HUDEP-2 (cell line): ENCODE results near the gene AP5Z1.

Experiments
- DNase-seq, 76 experiments: peaks; one replicate each; lab custom pipeline; 2025; ENCODE audit not compliant: unreplicated experiment in 76 of 76; lab: John Stamatoyannopoulos, UW

AP5Z1 gene

GRCh38 chr7:4764402-4765007 is 10.9 kb upstream of the AP5Z1 start:
- no peak for DNase-seq

- DNase-seq, result no peak
Measured at GRCh38 chr7:4765776-4766490, 9.5 kb upstream of the AP5Z1 start.

- no peak for DNase-seq
Measured at GRCh38 chr7:4766666-4767519, 8.5 kb upstream of the AP5Z1 start.

GRCh38 chr7:4768597-4769569 is 6.5 kb upstream of the AP5Z1 start:
- DNase-seq, result no peak

GRCh38 chr7:4769761-4770160 is 5.7 kb upstream of the AP5Z1 start:
- peak in 1 of 76 experiments; percentile 33 for DNase-seq

- no peak for DNase-seq
Measured at GRCh38 chr7:4770886-4771285, 4.5 kb upstream of the AP5Z1 start.

GRCh38 chr7:4771737-4772136 is 3.7 kb upstream of the AP5Z1 start:
- no peak for DNase-seq

GRCh38 chr7:4772306-4772705 is 3.1 kb upstream of the AP5Z1 start:
- DNase-seq, result no peak

- no peak for DNase-seq
Measured at GRCh38 chr7:4774007-4774406, 1.4 kb upstream of the AP5Z1 start.

- DNase-seq, result peak in 19 of 76 experiments; percentile 10 to 60 (median 33)
Measured at GRCh38 chr7:4774658-4775249, 669 bp upstream of the AP5Z1 start.

- peak in 37 of 76 experiments; percentile 8 to 81 (median 28) for DNase-seq
Measured at GRCh38 chr7:4775848-4776623, 613 bp downstream of the AP5Z1 start.

GRCh38 chr7:4779118-4779517 is 3.7 kb downstream of the AP5Z1 start:
- DNase-seq, result no peak

- DNase-seq, result no peak
Measured at GRCh38 chr7:4781366-4782069, 6.1 kb downstream of the AP5Z1 start.

- DNase-seq, result no peak
Measured at GRCh38 chr7:4782333-4783291, 7.2 kb downstream of the AP5Z1 start.

- no peak for DNase-seq
Measured at GRCh38 chr7:4783292-4783652, 7.8 kb downstream of the AP5Z1 start.

GRCh38 chr7:4783762-4784351 is 8.4 kb downstream of the AP5Z1 start:
- no peak for DNase-seq

- no peak for DNase-seq
Measured at GRCh38 chr7:4784799-4785198, 9.4 kb downstream of the AP5Z1 start.
